ENCODE results near the gene ZBTB40.

Gene ZBTB40

GRCh38 chr1:22502202-22502601 is 50.6 kb downstream of the ZBTB40 start:
- no peak overlapping the region for H3K27ac ChIP-seq (ENCODE audit: low read depth, low read length)
- H3K79me2 ChIP-seq (ENCODE audit: insufficient read depth, low read length), result no peaks in the 10 kb centered on the region
- H3K4me3 ChIP-seq (ENCODE audit: insufficient read depth, low read length, poor library complexity, severe bottlenecking), result no peak overlapping the region
- H3K27me3 ChIP-seq (ENCODE audit: low read length), result no peaks in the 10 kb centered on the region
- H3K4me2 ChIP-seq (ENCODE audit: low read depth, low read length, poor library complexity, severe bottlenecking), result no peak overlapping the region
- no peaks in the 10 kb centered on the region for H4K20me1 ChIP-seq (ENCODE audit: low read depth, low read length)
- H2AFZ ChIP-seq (ENCODE audit: low read depth, low read length, severe bottlenecking), result no peak overlapping the region
- no peak overlapping the region for H3K9ac ChIP-seq (ENCODE audit: low read length)
- H3F3A ChIP-seq (ENCODE audit: insufficient read depth), result no peaks in the 10 kb centered on the region
- H3K36me3 ChIP-seq (ENCODE audit: low read length), result no peaks in the 10 kb centered on the region
- no peaks in the 10 kb centered on the region for H3K9me2 ChIP-seq (replicated peaks; ENCODE audit: insufficient read depth, low read length)
- H3K9me3 ChIP-seq (ENCODE audit: insufficient read depth, low read length), result no peaks in the 10 kb centered on the region
- TF ChIP-seq CTCF (IDR thresholded peaks at IDR 0.05; ENCODE audit: insufficient read depth, low read length, poor library complexity, severe bottlenecking) (no peak), EZH2phosphoT487 (conservative IDR thresholded peaks at IDR 0.05; ENCODE audit: low read length) (no peak)

GRCh38 chr1:22503721-22504410 is 52.2 kb downstream of the ZBTB40 start:
- Histone ChIP-seq H3K9ac (ENCODE audit: low read length) (no peak overlapping the region), H3K79me2 (ENCODE audit: insufficient read depth, low read length) (no peaks in the 10 kb centered on the region), H4K20me1 (ENCODE audit: low read depth, low read length) (no peaks in the 10 kb centered on the region), H3K36me3 (ENCODE audit: low read length) (no peaks in the 10 kb centered on the region), H3F3A (ENCODE audit: insufficient read depth) (no peaks in the 10 kb centered on the region), H2AFZ (ENCODE audit: low read depth, low read length, severe bottlenecking) (no peak overlapping the region), H3K27me3 (ENCODE audit: low read length) (no peaks in the 10 kb centered on the region), H3K9me3 (ENCODE audit: insufficient read depth, low read length) (no peaks in the 10 kb centered on the region), H3K27ac (ENCODE audit: low read depth, low read length) (no peak overlapping the region), H3K4me3 (ENCODE audit: insufficient read depth, low read length, poor library complexity, severe bottlenecking) (no peak overlapping the region), H3K4me2 (ENCODE audit: low read depth, low read length, poor library complexity, severe bottlenecking) (no peak overlapping the region), H3K9me2 (replicated peaks; ENCODE audit: insufficient read depth, low read length) (no peaks in the 10 kb centered on the region)
- TF ChIP-seq CTCF (IDR thresholded peaks at IDR 0.05; ENCODE audit: insufficient read depth, low read length, poor library complexity, severe bottlenecking) (no peak), EZH2phosphoT487 (conservative IDR thresholded peaks at IDR 0.05; ENCODE audit: low read length) (no peak)

GRCh38 chr1:22506130-22506692 is 54.6 kb downstream of the ZBTB40 start:
- no peaks in the 10 kb centered on the region for H3K36me3 ChIP-seq (ENCODE audit: low read length)
- H3K27me3 ChIP-seq (ENCODE audit: low read length), result no peaks in the 10 kb centered on the region
- no peaks in the 10 kb centered on the region for H3K9me2 ChIP-seq (replicated peaks; ENCODE audit: insufficient read depth, low read length)
- H3K4me3 ChIP-seq (ENCODE audit: insufficient read depth, low read length, poor library complexity, severe bottlenecking), result no peak overlapping the region
- H3K79me2 ChIP-seq (ENCODE audit: insufficient read depth, low read length), result no peaks in the 10 kb centered on the region
- no peak overlapping the region for H3K9ac ChIP-seq (ENCODE audit: low read length)
- no peak overlapping the region for H3K27ac ChIP-seq (ENCODE audit: low read depth, low read length)
- H2AFZ ChIP-seq (ENCODE audit: low read depth, low read length, severe bottlenecking), result no peak overlapping the region
- H3F3A ChIP-seq (ENCODE audit: insufficient read depth), result no peaks in the 10 kb centered on the region
- H3K9me3 ChIP-seq (ENCODE audit: insufficient read depth, low read length), result no peaks in the 10 kb centered on the region
- TF ChIP-seq EZH2phosphoT487 (conservative IDR thresholded peaks at IDR 0.05; ENCODE audit: low read length) (no peak), CTCF (IDR thresholded peaks at IDR 0.05; ENCODE audit: insufficient read depth, low read length, poor library complexity, severe bottlenecking) (no peak)
- H3K4me2 ChIP-seq (ENCODE audit: low read depth, low read length, poor library complexity, severe bottlenecking), result no peak overlapping the region
- H4K20me1 ChIP-seq (ENCODE audit: low read depth, low read length), result no peaks in the 10 kb centered on the region
